Liver (tissue), 9 donors: ENCODE measurements around the gene ADCY3. TPM values are rescaled to one million over a fixed set of nuclear protein-coding genes. Genes with fewer than 3 reads are reported as not detected.

Experiments used
- DNase-seq: peaks from one replicate; pipeline ENCODE4 v3.0.0-alpha.2; 2017; ENCODE audit warnings: low spot score
- H3K27ac ChIP-seq, 2 donors: one replicate each; pipeline ENCODE4 v1.7.0; 2013; ENCODE audit warnings: inconsistent platforms in 2 of 2, low read length in 2 of 2, control low read depth in 1 of 2, low read depth in 1 of 2, mild to moderate bottlenecking in 1 of 2
- H3K27me3 ChIP-seq, 4 donors: one replicate each; pipeline versions ENCODE4 v1.6.1 to v1.7.0; 2013; ENCODE audit warnings: low read length in 3 of 4, inconsistent platforms in 1 of 4, mild to moderate bottlenecking in 1 of 4, moderate library complexity in 1 of 4; ENCODE audit not compliant: control insufficient read depth in 4 of 4, insufficient read depth in 4 of 4
- H3K36me3 ChIP-seq, 4 donors: one replicate each; pipeline versions ENCODE4 v1.6.1 to v1.7.0; 2013; ENCODE audit warnings: low read length in 3 of 4, mild to moderate bottlenecking in 3 of 4, low read depth in 1 of 4, moderate library complexity in 1 of 4; ENCODE audit not compliant: control insufficient read depth in 4 of 4, insufficient read depth in 3 of 4
- H3K4me1 ChIP-seq, 4 donors: one replicate each; pipeline versions ENCODE4 v1.6.1 to v1.7.0; 2013; ENCODE audit warnings: low read length in 3 of 4, mild to moderate bottlenecking in 3 of 4, moderate library complexity in 1 of 4; ENCODE audit not compliant: control insufficient read depth in 4 of 4, insufficient read depth in 4 of 4
- H3K4me3 ChIP-seq, 3 donors: one replicate each; pipeline versions ENCODE4 v1.6.1 to v1.7.0; 2013; ENCODE audit warnings: low read length in 3 of 3, control low read depth in 1 of 3, low read depth in 1 of 3, mild to moderate bottlenecking in 1 of 3
- H3K9ac ChIP-seq, 2 donors: one replicate each; pipeline ENCODE4 v1.7.0; 2013; ENCODE audit warnings: low read length in 2 of 2, mild to moderate bottlenecking in 2 of 2, moderate library complexity in 2 of 2, control low read depth in 1 of 2, low read depth in 1 of 2
- H3K9me3 ChIP-seq, 4 donors: one replicate each; pipeline versions ENCODE4 v1.6.1 to v1.7.0; 2013; ENCODE audit warnings: low read length in 3 of 4; ENCODE audit not compliant: control insufficient read depth in 4 of 4
- EGR1 ChIP-seq, 2 donors: IDR thresholded peaks; 2 replicates each; pipeline ENCODE4 v1.6.1; 2016 to 2018; ENCODE audit warnings: antibody characterized with exemption in 2 of 2, low read depth in 2 of 2
- FOXA1 ChIP-seq: IDR thresholded peaks from 2 replicates; pipeline ENCODE4 v1.6.1; 2016; ENCODE audit warnings: antibody characterized with exemption
- GABPA ChIP-seq, 2 donors: IDR thresholded peaks in 1 of 2; conservative IDR thresholded peaks in 1 of 2; 2 replicates each; pipeline ENCODE4 v1.6.1; 2016; ENCODE audit warnings: antibody characterized with exemption in 2 of 2, mild to moderate bottlenecking in 1 of 2, moderate library complexity in 1 of 2
- HNF4A ChIP-seq, 2 donors: conservative IDR thresholded peaks; 2 replicates each; pipeline ENCODE4 v1.6.1; 2016; ENCODE audit warnings: antibody characterized with exemption in 2 of 2, mild to moderate bottlenecking in 2 of 2
- HNF4G ChIP-seq: IDR thresholded peaks from 2 replicates; pipeline ENCODE4 v1.6.1; 2016; ENCODE audit warnings: antibody characterized with exemption
- JUND ChIP-seq, 2 donors: IDR thresholded peaks; 2 replicates each; pipeline ENCODE4 v1.6.1; 2016; ENCODE audit warnings: antibody characterized with exemption in 2 of 2
- RAD21 ChIP-seq, 2 donors: IDR thresholded peaks; 2 replicates each; pipeline ENCODE4 v1.6.1; 2016; ENCODE audit warnings: antibody characterized with exemption in 2 of 2, mild to moderate bottlenecking in 2 of 2
- RXRA ChIP-seq, 2 donors: IDR thresholded peaks; 2 replicates each; pipeline ENCODE4 v1.6.1; 2017 to 2018; ENCODE audit warnings: antibody characterized with exemption in 2 of 2, mild to moderate bottlenecking in 1 of 2
- SP1 ChIP-seq: IDR thresholded peaks from 2 replicates; pipeline ENCODE4 v1.6.1; 2018; ENCODE audit warnings: antibody characterized with exemption, mild to moderate bottlenecking
- TAF1 ChIP-seq: conservative IDR thresholded peaks from 2 replicates; pipeline ENCODE4 v1.6.1; 2016; ENCODE audit warnings: antibody characterized with exemption, mild to moderate bottlenecking
- YY1 ChIP-seq: IDR thresholded peaks from 2 replicates; pipeline ENCODE4 v1.6.1; 2016; ENCODE audit warnings: antibody characterized with exemption, mild to moderate bottlenecking
- WGBS: extraction: QIAGEN DNeasy Blood & Tissue Kit; methylation state at CpG from one replicate; pipeline ENCODE4 v1.1.7; 2013; 5-methylcytosine and 5-hydroxymethylcytosine counted together
- polyA plus RNA-seq, 2 donors: library from polyadenylated mRNA; stranded (reverse) in 1 of 2; unstranded in 1 of 2; fragments of 200-250 nt in 1 of 2; fragments of >200 nt in 1 of 2; fragmentation: Nextera tagmentation in 1 of 2; extraction: Ambion mirVana in 1 of 2; gene quantifications; one replicate each; pipeline versions ENCODE4 v1.2.1 to v1.2.3, GENCODE V29; 2013 to 2015
- total RNA-seq, 2 donors: library from RNA; depleted of rRNA; stranded (reverse); fragments of >200 nt; gene quantifications; one replicate each; pipeline ENCODE4 v1.2.3, GENCODE V29; 2014
- TF ChIP-seq, protein P1 (sequence below): IDR thresholded peaks from 2 replicates; pipeline ENCODE4 v1.6.1; 2016; ENCODE audit warnings: antibody characterized with exemption, mild to moderate bottlenecking
- TF ChIP-seq, protein P2 (sequence below): IDR thresholded peaks from 2 replicates; pipeline ENCODE4 v1.6.1; 2016; ENCODE audit warnings: antibody characterized with exemption
- TF ChIP-seq, protein P3 (sequence below): IDR thresholded peaks from 2 replicates; pipeline ENCODE4 v1.6.1; 2016; ENCODE audit warnings: antibody characterized with exemption
- TF ChIP-seq, protein P4 (sequence below): IDR thresholded peaks from 2 replicates; pipeline ENCODE4 v1.6.1; 2016; ENCODE audit warnings: antibody characterized with exemption
- TF ChIP-seq, protein P5 (sequence below): fragments of 150-350 bp; IDR thresholded peaks from 2 replicates; pipeline ENCODE4 v1.5.1; 2017; ENCODE audit warnings: improper control_type of control experiment, low read depth, low read length; ENCODE audit not compliant: missing input control
- donor health status: healthy.
- donor health status: healthy.
- donor health status: healthy.
- donor health status: healthy.
- donor health status: healthy.

Gene ADCY3
- total and polyA plus RNA-seq, 4 donors = 0.99 to 8.4 (median 6.4) TPM

DNA sequence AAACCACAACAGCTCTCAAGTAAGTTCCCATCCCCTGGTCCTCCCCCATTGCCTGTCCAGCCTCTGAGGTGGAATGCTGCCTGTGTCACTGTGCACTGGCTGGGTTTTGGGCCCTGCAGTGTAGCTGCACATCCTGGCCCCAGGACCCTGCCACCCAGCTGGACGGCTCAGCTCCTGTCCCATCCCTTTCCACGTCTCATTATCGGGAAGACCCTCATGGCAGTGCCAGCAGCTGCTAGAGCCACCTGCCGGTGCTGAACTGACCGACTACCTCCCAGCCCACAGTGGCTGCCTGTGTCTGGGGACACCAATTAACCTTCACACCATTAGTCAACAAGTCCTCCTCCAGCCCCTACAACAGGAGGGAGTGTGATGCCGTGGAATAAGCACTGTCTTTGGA lies 31.9 kb downstream of the ADCY3 start:
- H3K4me3 ChIP-seq = no peak overlapping the region
- no peak for DNase-seq
- H3K9me3 ChIP-seq = no peaks in the 10 kb centered on the region
- H3K27ac ChIP-seq = no peak overlapping the region
- H3K36me3 ChIP-seq = peaks cover 0 to 1% (median 0%) of the 10 kb centered on the region in 4 donors
- WGBS = 94% methylated on average over 6 of the region's 6 CpGs
- H3K9ac ChIP-seq = no peak overlapping the region
- H3K27me3 ChIP-seq = no peaks in the 10 kb centered on the region
- TF ChIP-seq HNF4G = no peak
- TF ChIP-seq EGR1 (IDR thresholded peaks at IDR 0.05; ENCODE audit: low read depth in 2 of 2) = no peak
- no peak for TF ChIP-seq TAF1
- TF ChIP-seq, protein P1, sequence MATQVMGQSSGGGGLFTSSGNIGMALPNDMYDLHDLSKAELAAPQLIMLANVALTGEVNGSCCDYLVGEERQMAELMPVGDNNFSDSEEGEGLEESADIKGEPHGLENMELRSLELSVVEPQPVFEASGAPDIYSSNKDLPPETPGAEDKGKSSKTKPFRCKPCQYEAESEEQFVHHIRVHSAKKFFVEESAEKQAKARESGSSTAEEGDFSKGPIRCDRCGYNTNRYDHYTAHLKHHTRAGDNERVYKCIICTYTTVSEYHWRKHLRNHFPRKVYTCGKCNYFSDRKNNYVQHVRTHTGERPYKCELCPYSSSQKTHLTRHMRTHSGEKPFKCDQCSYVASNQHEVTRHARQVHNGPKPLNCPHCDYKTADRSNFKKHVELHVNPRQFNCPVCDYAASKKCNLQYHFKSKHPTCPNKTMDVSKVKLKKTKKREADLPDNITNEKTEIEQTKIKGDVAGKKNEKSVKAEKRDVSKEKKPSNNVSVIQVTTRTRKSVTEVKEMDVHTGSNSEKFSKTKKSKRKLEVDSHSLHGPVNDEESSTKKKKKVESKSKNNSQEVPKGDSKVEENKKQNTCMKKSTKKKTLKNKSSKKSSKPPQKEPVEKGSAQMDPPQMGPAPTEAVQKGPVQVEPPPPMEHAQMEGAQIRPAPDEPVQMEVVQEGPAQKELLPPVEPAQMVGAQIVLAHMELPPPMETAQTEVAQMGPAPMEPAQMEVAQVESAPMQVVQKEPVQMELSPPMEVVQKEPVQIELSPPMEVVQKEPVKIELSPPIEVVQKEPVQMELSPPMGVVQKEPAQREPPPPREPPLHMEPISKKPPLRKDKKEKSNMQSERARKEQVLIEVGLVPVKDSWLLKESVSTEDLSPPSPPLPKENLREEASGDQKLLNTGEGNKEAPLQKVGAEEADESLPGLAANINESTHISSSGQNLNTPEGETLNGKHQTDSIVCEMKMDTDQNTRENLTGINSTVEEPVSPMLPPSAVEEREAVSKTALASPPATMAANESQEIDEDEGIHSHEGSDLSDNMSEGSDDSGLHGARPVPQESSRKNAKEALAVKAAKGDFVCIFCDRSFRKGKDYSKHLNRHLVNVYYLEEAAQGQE = no peak
- peaks cover 0 to 2% (median under 1%) of the 10 kb centered on the region in 4 donors for H3K4me1 ChIP-seq

DNA sequence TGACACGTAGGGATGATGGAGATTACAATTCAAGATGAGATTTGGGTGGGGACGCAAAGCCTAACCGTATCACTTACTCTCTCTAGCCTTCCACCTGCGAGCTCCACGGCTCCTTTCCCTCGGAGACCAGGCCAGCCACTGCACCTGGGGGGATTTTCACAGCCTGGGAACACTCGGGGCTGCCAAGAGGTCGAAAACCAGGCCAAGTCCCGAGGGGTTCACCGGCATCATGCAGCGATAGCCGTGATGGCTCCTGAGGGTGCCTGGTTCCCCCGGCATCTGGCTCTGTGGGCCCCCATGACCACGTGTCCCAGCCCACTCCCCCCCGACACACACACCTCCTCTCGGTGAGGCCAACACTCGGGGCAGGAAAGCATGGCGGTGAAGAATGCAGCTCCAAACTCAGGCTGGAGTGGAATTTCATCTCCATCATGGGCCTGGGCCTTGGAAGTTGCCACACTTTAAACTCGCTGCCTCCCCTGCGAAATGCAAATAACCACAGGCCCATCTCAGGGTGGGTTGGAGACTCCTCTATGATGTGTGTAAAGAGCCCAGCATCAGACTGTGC lies 32.6 kb downstream of the ADCY3 start:
- WGBS = 89% methylated on average over 20 of the region's 20 CpGs
- no peaks in the 10 kb centered on the region for H3K9me3 ChIP-seq
- TF ChIP-seq FOXA1 (no peak), JUND (IDR thresholded peaks at IDR 0.05) (no peak), TAF1 (no peak), EGR1 (IDR thresholded peaks at IDR 0.05; ENCODE audit: low read depth in 2 of 2) (no peak), RXRA (IDR thresholded peaks at IDR 0.05) (no peak), RAD21 (IDR thresholded peaks at IDR 0.05) (no peak), HNF4A (conservative IDR thresholded peaks at IDR 0.05) (no peak), SP1 (no peak), YY1 (no peak), HNF4G (no peak), GABPA (IDR thresholded peaks at IDR 0.05 in 1 of 2, conservative IDR thresholded peaks at IDR 0.05 in 1 of 2) (no peak)
- TF ChIP-seq, protein P2, sequence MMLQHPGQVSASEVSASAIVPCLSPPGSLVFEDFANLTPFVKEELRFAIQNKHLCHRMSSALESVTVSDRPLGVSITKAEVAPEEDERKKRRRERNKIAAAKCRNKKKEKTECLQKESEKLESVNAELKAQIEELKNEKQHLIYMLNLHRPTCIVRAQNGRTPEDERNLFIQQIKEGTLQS = no peak
- TF ChIP-seq, protein P3, sequence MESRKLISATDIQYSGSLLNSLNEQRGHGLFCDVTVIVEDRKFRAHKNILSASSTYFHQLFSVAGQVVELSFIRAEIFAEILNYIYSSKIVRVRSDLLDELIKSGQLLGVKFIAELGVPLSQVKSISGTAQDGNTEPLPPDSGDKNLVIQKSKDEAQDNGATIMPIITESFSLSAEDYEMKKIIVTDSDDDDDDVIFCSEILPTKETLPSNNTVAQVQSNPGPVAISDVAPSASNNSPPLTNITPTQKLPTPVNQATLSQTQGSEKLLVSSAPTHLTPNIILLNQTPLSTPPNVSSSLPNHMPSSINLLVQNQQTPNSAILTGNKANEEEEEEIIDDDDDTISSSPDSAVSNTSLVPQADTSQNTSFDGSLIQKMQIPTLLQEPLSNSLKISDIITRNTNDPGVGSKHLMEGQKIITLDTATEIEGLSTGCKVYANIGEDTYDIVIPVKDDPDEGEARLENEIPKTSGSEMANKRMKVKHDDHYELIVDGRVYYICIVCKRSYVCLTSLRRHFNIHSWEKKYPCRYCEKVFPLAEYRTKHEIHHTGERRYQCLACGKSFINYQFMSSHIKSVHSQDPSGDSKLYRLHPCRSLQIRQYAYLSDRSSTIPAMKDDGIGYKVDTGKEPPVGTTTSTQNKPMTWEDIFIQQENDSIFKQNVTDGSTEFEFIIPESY = no peak
- TF ChIP-seq, protein P1 = no peak
- TF ChIP-seq, protein P4, sequence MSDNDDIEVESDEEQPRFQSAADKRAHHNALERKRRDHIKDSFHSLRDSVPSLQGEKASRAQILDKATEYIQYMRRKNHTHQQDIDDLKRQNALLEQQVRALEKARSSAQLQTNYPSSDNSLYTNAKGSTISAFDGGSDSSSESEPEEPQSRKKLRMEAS = no peak
- TF ChIP-seq, protein P5, sequence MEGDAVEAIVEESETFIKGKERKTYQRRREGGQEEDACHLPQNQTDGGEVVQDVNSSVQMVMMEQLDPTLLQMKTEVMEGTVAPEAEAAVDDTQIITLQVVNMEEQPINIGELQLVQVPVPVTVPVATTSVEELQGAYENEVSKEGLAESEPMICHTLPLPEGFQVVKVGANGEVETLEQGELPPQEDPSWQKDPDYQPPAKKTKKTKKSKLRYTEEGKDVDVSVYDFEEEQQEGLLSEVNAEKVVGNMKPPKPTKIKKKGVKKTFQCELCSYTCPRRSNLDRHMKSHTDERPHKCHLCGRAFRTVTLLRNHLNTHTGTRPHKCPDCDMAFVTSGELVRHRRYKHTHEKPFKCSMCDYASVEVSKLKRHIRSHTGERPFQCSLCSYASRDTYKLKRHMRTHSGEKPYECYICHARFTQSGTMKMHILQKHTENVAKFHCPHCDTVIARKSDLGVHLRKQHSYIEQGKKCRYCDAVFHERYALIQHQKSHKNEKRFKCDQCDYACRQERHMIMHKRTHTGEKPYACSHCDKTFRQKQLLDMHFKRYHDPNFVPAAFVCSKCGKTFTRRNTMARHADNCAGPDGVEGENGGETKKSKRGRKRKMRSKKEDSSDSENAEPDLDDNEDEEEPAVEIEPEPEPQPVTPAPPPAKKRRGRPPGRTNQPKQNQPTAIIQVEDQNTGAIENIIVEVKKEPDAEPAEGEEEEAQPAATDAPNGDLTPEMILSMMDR = no peak
- H3K36me3 ChIP-seq = peaks cover 0 to 1% (median 0%) of the 10 kb centered on the region in 4 donors
- no peak overlapping the region for H3K9ac ChIP-seq
- no peaks in the 10 kb centered on the region for H3K27me3 ChIP-seq
- no peak overlapping the region for H3K27ac ChIP-seq
- H3K4me3 ChIP-seq = no peak overlapping the region
- no peak for DNase-seq
- peaks cover 0 to 2% (median under 1%) of the 10 kb centered on the region in 4 donors for H3K4me1 ChIP-seq
